Smooth muscle cell (in vitro differentiated cells): ENCODE data around the gene METRNL. TPM values are rescaled to one million over a fixed set of nuclear protein-coding genes. Genes with fewer than 3 reads are reported as not detected.

Source experiments
- DNase-seq: peaks from one replicate; lab custom pipeline; 2025; ENCODE audit not compliant: unreplicated experiment; lab: John Stamatoyannopoulos, UW
- H2AFZ ChIP-seq: fragments of 200-600 bp; sonication (generic); 2 replicates; pipeline ENCODE4 v1.6.0; 2016; ENCODE audit warnings: antibody characterized with exemption, low read depth, mild to moderate bottlenecking
- H3F3A ChIP-seq: fragments of 200-600 bp; sonication (generic); 2 replicates; pipeline ENCODE4 v1.6.0; 2017; ENCODE audit warnings: antibody characterized with exemption, low read depth
- H3K27ac ChIP-seq: fragments of 200-600 bp; sonication (generic); 2 replicates; pipeline ENCODE4 v1.5.1; 2016; ENCODE audit warnings: low read depth, mild to moderate bottlenecking
- H3K27me3 ChIP-seq: fragments of 200-600 bp; sonication (generic); 2 replicates; pipeline ENCODE4 v1.6.1; 2016; ENCODE audit warnings: low read depth, mild to moderate bottlenecking
- H3K36me3 ChIP-seq: fragments of 200-600 bp; sonication (generic); 2 replicates; pipeline ENCODE4 v1.5.1; 2016; ENCODE audit warnings: low read depth
- H3K4me1 ChIP-seq: fragments of 200-600 bp; sonication (generic); 2 replicates; pipeline ENCODE4 v1.5.1; 2016; ENCODE audit warnings: low read depth
- H3K4me2 ChIP-seq: fragments of 200-600 bp; sonication (generic); 2 replicates; pipeline ENCODE4 v1.6.0; 2016; ENCODE audit warnings: mild to moderate bottlenecking
- H3K4me3 ChIP-seq: fragments of 200-600 bp; sonication (generic); 2 replicates; pipeline ENCODE4 v1.5.1; 2016; ENCODE audit warnings: mild to moderate bottlenecking
- H3K79me2 ChIP-seq: fragments of 200-600 bp; sonication (generic); 2 replicates; pipeline ENCODE4 v1.6.0; 2016; ENCODE audit warnings: low read depth, mild to moderate bottlenecking
- H3K9ac ChIP-seq: fragments of 200-600 bp; sonication (generic); 2 replicates; pipeline ENCODE4 v1.6.0; 2016; ENCODE audit warnings: low read depth
- H3K9me3 ChIP-seq: fragments of 200-600 bp; sonication (generic); replicated peaks from 2 replicates; pipeline ENCODE4 v1.5.1; 2016; ENCODE audit warnings: low read depth
- H4K20me1 ChIP-seq: fragments of 200-600 bp; sonication (generic); 2 replicates; pipeline ENCODE4 v1.6.0; 2016; ENCODE audit warnings: low read depth
- CTCF ChIP-seq: fragments of 200-600 bp; sonication (generic); IDR thresholded peaks from 2 replicates; pipeline ENCODE4 v1.5.1; 2017; ENCODE audit warnings: borderline replicate concordance, mild to moderate bottlenecking, antibody characterized with exemption; ENCODE audit not compliant: insufficient read depth, poor library complexity, severe bottlenecking
- WGBS: methylation state at CpG from one replicate; pipeline ENCODE4 v1.1.7; 2016; ENCODE audit warnings: low lambda C conversion rate; 5-methylcytosine and 5-hydroxymethylcytosine counted together
- polyA plus RNA-seq: library from polyadenylated mRNA; unstranded; fragments of >200 nt; fragmentation: Nextera tagmentation; extraction: Ambion mirVana; gene quantifications from 2 replicates; pipeline ENCODE4 v1.2.1, GENCODE V29; 2016
- total RNA-seq: library from RNA; depleted of rRNA; stranded (reverse); fragments of >200 nt; gene quantifications from 2 replicates; pipeline ENCODE4 v1.2.3, GENCODE V29; 2014

METRNL gene
- total and polyA plus RNA-seq, 2 experiments from 2014 or later = 55.6 to 98.1 TPM

DNA sequence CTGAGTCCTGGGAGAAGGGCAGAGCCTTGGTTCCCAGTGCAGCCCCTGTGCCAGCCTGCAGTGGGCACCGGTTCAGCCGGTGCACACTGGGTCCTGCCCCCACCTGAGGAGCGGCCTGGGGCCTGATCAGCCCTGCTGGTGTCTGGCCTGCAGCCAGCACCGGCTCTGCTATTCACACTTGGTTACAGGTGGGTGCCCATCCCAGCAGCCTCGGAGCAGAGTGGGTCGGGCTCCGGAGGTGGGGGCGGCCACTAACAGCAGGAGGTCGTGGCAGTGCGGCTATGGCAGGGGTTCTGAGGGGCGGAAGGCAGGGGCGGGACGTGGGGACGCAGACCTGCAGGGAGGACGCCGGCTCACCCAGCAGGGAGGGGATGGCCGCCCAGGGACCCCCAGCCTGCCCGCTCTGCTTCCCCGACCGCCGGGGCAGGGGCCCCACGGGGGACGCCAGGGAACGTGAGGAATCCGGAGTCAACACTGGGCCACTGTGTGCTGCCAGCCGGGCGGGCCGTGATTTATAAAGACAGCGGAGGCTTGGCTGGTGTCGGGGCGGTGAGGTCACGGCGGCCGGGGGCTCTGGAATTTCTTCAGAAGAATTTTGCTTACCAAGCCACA, 20.3 kb downstream of the METRNL start:
- 32% methylated on average over 27 of the region's 34 CpGs for WGBS
- Histone ChIP-seq H3K4me3 (peak overlapping the region; percentile 23), H4K20me1 (peaks cover 32% of the 10 kb centered on the region), H3K79me2 (no peaks in the 10 kb centered on the region), H3K27me3 (no peaks in the 10 kb centered on the region), H2AFZ (no peak overlapping the region), H3K9ac (no peak overlapping the region), H3K4me1 (peaks cover 18% of the 10 kb centered on the region), H3K4me2 (peak overlapping the region; percentile 76), H3K9me3 (no peaks in the 10 kb centered on the region), H3K36me3 (no peaks in the 10 kb centered on the region), H3F3A (no peaks in the 10 kb centered on the region), H3K27ac (peak overlapping the region; percentile 24)
- no peak for DNase-seq
- TF ChIP-seq CTCF = no peak

DNA sequence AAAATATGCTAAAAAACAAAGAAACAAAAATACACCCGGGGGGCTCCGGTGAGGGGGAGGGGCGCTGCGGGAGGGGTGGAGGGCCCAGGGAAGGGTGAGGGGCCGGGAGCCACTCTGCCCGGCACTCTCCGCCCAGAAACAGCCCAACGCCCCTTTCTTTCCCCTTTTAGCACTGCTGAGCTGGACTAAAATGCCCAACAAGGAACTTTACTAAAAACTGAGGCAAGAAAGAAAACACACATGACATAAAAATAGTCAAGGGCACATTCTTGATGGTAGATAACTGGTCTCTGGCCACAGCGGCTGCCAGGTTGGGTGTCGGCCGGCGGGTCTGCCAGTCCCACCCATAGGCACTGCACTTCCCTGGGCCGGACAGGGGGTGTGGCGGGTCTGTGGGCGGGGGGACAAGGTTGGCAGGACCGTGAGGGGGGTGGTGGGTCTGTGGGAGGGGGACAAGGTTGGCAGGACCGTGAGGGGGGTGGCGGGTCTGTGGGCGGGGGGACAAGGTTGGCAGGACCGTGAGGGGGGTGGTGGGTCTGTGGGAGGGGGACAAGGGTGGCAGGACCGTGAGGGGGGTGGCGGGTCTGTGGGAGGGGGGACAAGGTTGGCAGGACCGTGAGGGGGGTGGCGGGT, 20.9 kb downstream of the METRNL start:
- H3K27me3 ChIP-seq = no peaks in the 10 kb centered on the region
- 63% methylated on average over 20 of the region's 24 CpGs for WGBS
- H3K4me2 ChIP-seq = peak overlapping the region; percentile 76
- H4K20me1 ChIP-seq = peaks cover 26% of the 10 kb centered on the region
- no peak for TF ChIP-seq CTCF
- H3K9me3 ChIP-seq = no peaks in the 10 kb centered on the region
- H3K27ac ChIP-seq = peak overlapping the region; percentile 24
- H3K4me1 ChIP-seq = peaks cover 18% of the 10 kb centered on the region
- no peaks in the 10 kb centered on the region for H3K36me3 ChIP-seq
- H3F3A ChIP-seq = no peaks in the 10 kb centered on the region
- DNase-seq = no peak
- H3K79me2 ChIP-seq = no peaks in the 10 kb centered on the region
- H3K4me3 ChIP-seq = peak overlapping the region; percentile 23
- no peak overlapping the region for H2AFZ ChIP-seq
- H3K9ac ChIP-seq = no peak overlapping the region

- H3K27ac ChIP-seq = no peak overlapping the region
- no peak for DNase-seq
- no peaks in the 10 kb centered on the region for H3K9me3 ChIP-seq
- H3K79me2 ChIP-seq = no peaks in the 10 kb centered on the region
- no peak overlapping the region for H3K4me2 ChIP-seq
- no peak overlapping the region for H2AFZ ChIP-seq
- no peaks in the 10 kb centered on the region for H3K27me3 ChIP-seq
- no peak overlapping the region for H3K9ac ChIP-seq
- H3K4me1 ChIP-seq = peaks cover 18% of the 10 kb centered on the region
- no peak for TF ChIP-seq CTCF
- WGBS = 83% methylated on average over 20 of the region's 22 CpGs
- no peaks in the 10 kb centered on the region for H3K36me3 ChIP-seq
- no peak overlapping the region for H3K4me3 ChIP-seq
- peaks cover 21% of the 10 kb centered on the region for H4K20me1 ChIP-seq
- no peaks in the 10 kb centered on the region for H3F3A ChIP-seq
These were observed 21.5 kb downstream of the METRNL start for GRCh38 chr17:83100853-83101391.
